ENCODE measurements around the gene CALHM5. TPM values are rescaled to one million over a fixed set of nuclear protein-coding genes. Genes with fewer than 3 reads are reported as not detected.
A peak's percentile ranks its signal among the peaks of the same experiment; 100 is the strongest.

CALHM5 gene
- total and polyA plus RNA-seq, 8 donors: under 0.01 to 4.2 (median 0.22) TPM

GRCh38 chr6:116515141-116515540 is 3.7 kb downstream of the CALHM5 start:
- H3K9me3 ChIP-seq: no peaks in the 10 kb centered on the region
- intact Hi-C loops (cut with DNase I; ENCODE audit: low total_unique reads): no loop called here
- no peak overlapping the region for H3K27ac ChIP-seq
- TF ChIP-seq POLR2AphosphoS5 (IDR thresholded peaks at IDR 0.05): no peak
- no peak for DNase-seq
- peaks cover 0 to 13% (median 0%) of the 10 kb centered on the region in 4 donors for H3K4me1 ChIP-seq
- H3K27me3 ChIP-seq: no peaks in the 10 kb centered on the region
- no peaks in the 10 kb centered on the region for H3K36me3 ChIP-seq
- no peak overlapping the region for H3K4me3 ChIP-seq

GRCh38 chr6:116518621-116519368 is 7.4 kb downstream of the CALHM5 start:
- H3K36me3 ChIP-seq: no peaks in the 10 kb centered on the region
- 76 to 84% (median 80%) methylated on average over 4 of the region's 4 CpGs for WGBS, 5 donors
- TF ChIP-seq CTCF (IDR thresholded peaks at IDR 0.05): no peak
- no peak for TF ChIP-seq POLR2AphosphoS5 (IDR thresholded peaks at IDR 0.05)
- TF ChIP-seq EP300 (IDR thresholded peaks at IDR 0.05): no peak
- intact Hi-C loops (cut with DNase I; ENCODE audit: low total_unique reads): no loop called here
- H3K4me3 ChIP-seq: no peak overlapping the region
- H3K27me3 ChIP-seq: no peaks in the 10 kb centered on the region
- no peaks in the 10 kb centered on the region for H3K4me1 ChIP-seq
- no peaks in the 10 kb centered on the region for H3K9me3 ChIP-seq
- H3K27ac ChIP-seq: no peak overlapping the region
- DNase-seq: peak in 1 of 2 donors; percentile 30

GRCh38 chr6:116522896-116523295 is 11.5 kb downstream of the CALHM5 start:
- Histone ChIP-seq H3K27ac (no peak overlapping the region), H3K27me3 (no peaks in the 10 kb centered on the region), H3K4me3 (no peak overlapping the region), H3K36me3 (no peaks in the 10 kb centered on the region), H3K9me3 (no peaks in the 10 kb centered on the region), H3K4me1 (no peaks in the 10 kb centered on the region)
- TF ChIP-seq POLR2A (IDR thresholded peaks at IDR 0.05) (no peak), EP300 (IDR thresholded peaks at IDR 0.05) (no peak), CTCF (IDR thresholded peaks at IDR 0.05) (no peak), POLR2AphosphoS5 (IDR thresholded peaks at IDR 0.05) (no peak)
- 84 to 95% (median 91%) methylated on average over 2 of the region's 2 CpGs for WGBS, 5 donors
- intact Hi-C loops (cut with DNase I; ENCODE audit: low total_unique reads): no loop called here
- DNase-seq: no peak

DNA sequence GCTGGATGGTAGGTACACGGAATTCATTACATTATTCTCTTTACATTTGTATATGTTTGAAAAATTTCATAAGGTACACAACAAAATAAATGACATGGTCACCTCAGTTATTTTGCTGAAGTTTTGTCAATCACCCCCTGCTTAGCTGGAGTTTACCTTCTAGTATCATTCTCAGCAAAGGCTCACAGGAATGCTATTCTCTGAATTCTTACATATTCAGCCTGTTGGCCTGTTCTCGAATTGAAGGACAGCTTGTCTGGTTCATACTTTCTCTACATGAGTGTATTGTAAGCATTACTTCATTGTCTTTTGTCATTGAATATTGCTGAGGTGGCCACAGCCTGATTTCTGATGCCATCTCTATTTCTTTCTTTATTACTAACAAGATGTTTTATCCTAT is 12.8 kb downstream of the CALHM5 start:
- intact Hi-C loops (cut with DNase I; ENCODE audit: low total_unique reads): no loop called here
- no peak for DNase-seq
- Histone ChIP-seq H3K27me3 (peaks cover 0 to under 1% (median 0%) of the 10 kb centered on the region in 3 donors), H3K4me1 (no peaks in the 10 kb centered on the region), H3K36me3 (no peaks in the 10 kb centered on the region), H3K4me3 (no peak overlapping the region), H3K9me3 (no peaks in the 10 kb centered on the region), H3K27ac (no peak overlapping the region)
- no peak for TF ChIP-seq POLR2AphosphoS5 (IDR thresholded peaks at IDR 0.05)
- WGBS, 5 donors: 85 to 96% (median 91%) methylated on average over 2 of the region's 2 CpGs

GRCh38 chr6:116528133-116528532 is 16.7 kb downstream of the CALHM5 start:
- Histone ChIP-seq H3K9me3 (no peaks in the 10 kb centered on the region), H3K27ac (no peak overlapping the region), H3K4me3 (no peak overlapping the region), H3K27me3 (peaks cover 0 to 3% (median 0%) of the 10 kb centered on the region in 3 donors), H3K36me3 (no peaks in the 10 kb centered on the region), H3K4me1 (peaks cover 0 to 4% (median 0%) of the 10 kb centered on the region in 4 donors)
- no peak for DNase-seq
- no peak for TF ChIP-seq POLR2A (IDR thresholded peaks at IDR 0.05)
- WGBS, 5 donors: 69 to 93% (median 77%) methylated on average over 1 of the region's 1 CpG
- intact Hi-C loops (cut with DNase I; ENCODE audit: low total_unique reads): no loop called here

DNA sequence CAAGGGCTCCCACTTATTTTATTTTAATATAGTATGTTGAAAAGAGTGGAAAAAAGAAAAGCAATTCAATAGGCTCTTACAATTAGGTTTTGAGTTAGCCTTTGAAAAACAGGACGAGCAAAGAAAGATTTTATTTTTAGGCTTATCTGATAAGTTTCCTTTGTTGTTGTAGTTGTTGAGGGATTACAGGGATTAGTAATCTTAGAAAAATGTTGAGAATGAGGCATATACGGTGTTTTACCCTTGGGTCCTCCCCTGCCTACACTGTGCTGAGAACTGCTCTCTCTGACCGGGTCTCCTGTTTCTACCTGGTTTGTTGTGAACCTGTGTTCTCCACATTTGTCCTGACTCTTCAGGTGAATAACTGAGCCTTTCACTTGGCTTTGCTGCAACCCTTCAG is 17.3 kb downstream of the CALHM5 start:
- intact Hi-C loops (cut with DNase I; ENCODE audit: low total_unique reads): no loop called here
- TF ChIP-seq EP300 (IDR thresholded peaks at IDR 0.05) (no peak), POLR2AphosphoS5 (IDR thresholded peaks at IDR 0.05) (no peak), CTCF (IDR thresholded peaks at IDR 0.05) (no peak)
- DNase-seq: no peak
- H3K36me3 ChIP-seq: no peaks in the 10 kb centered on the region
- no peak overlapping the region for H3K4me3 ChIP-seq
- H3K27ac ChIP-seq: no peak overlapping the region
- peaks cover 0 to 4% (median 0%) of the 10 kb centered on the region in 4 donors for H3K4me1 ChIP-seq
- WGBS, 5 donors: 33 to 57% (median 38%) methylated on average over 3 of the region's 3 CpGs
- H3K9me3 ChIP-seq: no peaks in the 10 kb centered on the region
- peaks cover 0 to 3% (median 0%) of the 10 kb centered on the region in 3 donors for H3K27me3 ChIP-seq
